GM21528 (cell line): Measurements from ENCODE around the gene GFI1B.
"Not testable (repeated sequence)": the region's sequence is repeated elsewhere in the genome, so short reads cannot be mapped to it uniquely, and the experiment has no call there.

Source experiments
- ATAC-seq: cut with Tn5 transposase; IDR thresholded peaks from one replicate; pipeline ENCODE4 v1.9.1; 2021; ENCODE audit warnings: mild to moderate bottlenecking, moderate library complexity; ENCODE audit not compliant: unreplicated experiment, low FRiP score

The GFI1B gene

DNA sequence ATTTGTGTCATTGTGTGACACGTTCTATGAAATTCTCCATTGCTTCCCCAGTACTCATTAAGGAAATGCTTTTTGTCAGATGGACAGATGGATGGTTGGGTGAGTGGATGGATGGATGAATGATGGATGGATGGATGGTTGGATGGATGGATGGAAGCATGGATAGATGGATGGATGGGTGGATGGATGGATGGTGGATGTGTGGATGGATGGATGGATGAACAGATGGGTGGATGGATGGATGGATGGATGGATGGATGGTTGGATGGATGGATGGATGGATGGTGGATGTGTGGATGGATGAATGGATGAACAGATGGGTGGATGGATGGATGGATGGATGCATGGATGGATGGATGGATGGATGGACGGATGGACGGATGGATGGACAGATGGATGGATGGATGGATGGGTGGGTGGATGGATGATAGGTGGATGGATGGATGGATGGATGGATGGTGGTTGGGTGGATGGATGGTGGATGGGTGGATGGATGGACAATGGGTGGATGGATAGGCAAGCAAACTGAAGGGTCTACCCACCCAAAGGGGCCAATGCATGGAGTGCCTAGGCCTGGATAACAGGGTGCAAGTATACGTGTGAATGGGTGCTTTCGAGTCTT, 28.3 kb downstream of the GFI1B start:
- no peak for ATAC-seq

DNA sequence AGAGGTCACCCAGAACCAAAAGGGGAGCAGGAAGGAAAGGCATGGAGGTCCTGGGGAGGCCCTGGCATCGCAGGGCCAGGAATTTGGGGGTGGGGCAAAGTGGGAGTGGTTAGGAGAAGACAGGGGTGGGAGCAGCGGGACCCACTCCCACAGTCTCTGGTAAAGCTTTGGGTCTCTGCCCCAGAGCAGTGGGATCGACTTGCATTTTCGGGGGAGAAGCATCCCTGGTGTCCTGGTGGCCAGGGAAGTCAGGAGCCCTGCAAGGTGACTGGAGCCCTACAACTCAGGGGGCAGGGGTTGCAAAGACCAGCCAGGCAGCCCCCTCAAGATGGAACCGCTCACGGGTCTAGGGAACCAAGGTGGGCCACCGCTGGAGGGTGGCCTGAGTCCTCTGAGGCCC, 29.9 kb downstream of the GFI1B start:
- ATAC-seq = no peak

DNA sequence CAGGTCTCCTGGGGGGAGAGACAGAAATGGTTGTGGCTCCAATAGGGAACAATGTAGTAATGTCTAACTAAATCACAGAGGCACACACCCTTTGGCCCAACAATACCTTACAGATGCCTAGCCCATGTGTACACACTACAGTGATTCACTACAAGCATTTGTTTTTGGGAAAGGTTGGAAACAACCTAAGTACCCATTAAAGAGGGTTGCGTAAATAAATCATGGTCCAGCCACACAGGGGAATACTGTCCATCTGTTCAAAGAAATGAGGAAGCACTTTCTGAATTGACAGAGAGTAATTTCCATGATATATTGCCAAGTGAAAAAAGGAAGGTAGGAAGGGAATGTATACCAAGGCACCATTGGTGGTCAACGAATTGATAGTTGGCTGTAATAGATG, 30.3 kb downstream of the GFI1B start:
- ATAC-seq = no peak

DNA sequence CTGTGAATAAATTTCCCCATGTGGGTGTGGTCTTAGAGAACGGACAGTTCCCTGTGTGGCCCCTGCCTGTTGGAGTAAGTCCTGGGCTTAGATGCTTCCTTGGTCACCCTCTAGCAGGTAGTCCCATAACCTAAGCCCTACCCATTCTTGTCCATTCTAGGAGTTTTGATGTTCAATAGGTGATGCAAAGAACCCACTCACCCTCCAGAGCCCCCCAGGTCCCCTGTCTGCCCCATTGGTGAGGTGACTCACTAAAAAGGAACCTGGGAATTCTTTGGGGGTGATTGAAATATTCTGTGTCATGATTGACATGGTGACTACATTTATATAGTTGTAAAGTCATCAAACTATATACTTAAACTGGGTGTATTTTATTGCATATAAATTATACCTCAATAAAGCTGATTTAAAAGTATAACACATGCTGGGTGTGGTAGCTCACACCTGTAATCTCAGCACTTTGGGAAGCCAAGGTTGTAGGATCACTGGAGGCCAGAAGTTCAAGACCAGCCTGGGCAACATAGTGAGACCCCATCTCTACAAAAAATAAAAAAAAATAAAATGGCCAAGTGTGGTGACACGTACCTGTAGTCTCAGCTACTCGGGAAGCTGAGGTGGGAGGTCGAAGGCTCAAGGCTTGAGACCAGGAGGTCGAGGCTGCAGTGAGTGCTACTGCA, 31.6 kb downstream of the GFI1B start:
- ATAC-seq = no peak

DNA sequence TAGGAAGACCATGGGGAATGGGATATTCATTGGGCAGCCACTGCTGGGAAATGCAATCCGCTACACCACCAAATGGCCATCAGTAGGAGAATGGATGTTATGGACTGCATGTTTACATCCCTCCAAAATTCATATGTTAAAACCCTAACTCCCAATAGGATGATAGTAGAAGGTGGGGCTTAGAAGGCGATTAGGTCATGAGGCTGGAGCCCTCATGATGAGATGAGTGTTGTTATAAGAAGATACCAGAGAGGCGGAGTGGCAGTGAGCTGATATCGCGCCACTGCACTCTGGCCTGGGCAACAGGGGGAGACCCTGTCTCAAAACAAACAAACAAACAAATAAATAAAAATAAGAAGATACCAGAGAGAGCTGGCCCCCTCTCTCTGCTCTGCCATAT, 36.2 kb downstream of the GFI1B start:
- no peak for ATAC-seq

DNA sequence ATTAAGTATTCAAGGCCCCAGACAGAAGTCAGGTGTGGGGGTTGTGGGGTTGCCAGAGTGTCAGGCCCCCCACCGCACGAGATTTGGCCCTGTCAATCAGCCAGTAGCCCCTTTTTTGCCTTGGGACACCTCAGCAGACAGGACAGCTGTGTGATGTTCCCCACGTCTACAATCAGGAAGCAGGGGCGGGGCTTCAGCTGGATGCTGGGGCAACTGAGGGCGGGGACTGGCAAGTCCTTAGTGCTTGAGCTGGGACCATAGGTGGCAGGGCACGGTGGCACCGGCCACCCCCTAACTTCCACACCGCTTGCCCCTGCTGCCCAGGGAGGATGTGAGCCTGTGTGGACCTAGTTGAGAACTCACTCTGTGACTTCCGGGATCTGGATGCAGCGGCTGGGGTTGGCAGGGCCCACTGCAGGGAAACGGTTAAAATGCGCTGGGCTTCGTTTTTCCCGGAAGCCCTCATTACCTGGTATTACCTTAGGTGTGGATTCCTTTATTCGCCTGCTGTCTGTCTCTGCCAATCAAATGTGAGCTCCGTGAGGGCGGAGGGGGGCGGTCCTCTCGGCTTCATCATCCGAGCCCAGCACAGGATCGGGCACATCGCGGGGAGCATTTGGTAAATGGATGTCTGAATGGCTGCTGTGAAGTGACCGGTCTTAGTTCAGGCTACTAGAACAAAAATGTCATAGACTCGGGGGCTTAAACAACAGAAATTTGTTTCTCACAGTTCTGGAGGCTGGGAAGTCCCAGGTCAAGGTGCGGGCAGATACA, 44.8 kb downstream of the GFI1B start:
- no peak for ATAC-seq

DNA sequence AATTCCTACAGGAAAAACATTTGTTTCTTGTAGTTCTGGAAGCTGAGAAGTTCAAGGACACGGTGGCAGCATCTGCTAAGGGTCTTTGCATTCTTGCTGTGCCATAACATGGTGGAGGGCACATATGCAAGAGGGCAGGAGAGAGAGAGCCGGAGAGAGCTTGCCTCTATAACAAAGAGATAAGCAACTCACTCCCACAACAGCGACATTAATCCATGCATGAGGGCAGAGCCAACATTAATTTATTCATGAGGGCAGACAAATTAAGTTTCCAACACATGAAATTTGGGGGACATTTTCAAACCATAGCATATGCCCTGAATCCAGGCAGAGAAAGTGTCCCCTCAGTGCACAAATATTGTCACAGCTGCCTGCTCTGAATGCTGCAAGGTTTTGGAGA, 47.9 kb downstream of the GFI1B start:
- ATAC-seq = no peak

DNA sequence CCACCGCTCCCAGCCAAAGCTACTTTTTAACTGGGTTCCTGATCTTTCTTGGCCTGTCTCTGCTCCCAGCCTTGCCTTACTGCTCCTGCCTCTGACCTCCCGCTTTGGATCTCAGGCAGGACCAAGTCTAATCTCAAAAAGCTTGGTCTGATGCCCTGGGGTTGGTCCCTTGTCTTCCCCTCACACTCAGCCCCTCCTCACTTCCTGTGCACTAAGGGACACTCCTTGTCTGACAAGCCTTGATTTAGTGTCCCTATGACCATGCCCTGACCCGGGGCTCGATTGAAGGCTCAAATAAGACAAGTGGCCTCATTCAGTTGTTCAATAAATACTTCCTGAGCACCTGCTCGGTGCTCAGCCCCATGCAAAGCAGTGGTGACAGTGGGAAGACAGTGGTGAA, 48.6 kb downstream of the GFI1B start:
- ATAC-seq = no peak

DNA sequence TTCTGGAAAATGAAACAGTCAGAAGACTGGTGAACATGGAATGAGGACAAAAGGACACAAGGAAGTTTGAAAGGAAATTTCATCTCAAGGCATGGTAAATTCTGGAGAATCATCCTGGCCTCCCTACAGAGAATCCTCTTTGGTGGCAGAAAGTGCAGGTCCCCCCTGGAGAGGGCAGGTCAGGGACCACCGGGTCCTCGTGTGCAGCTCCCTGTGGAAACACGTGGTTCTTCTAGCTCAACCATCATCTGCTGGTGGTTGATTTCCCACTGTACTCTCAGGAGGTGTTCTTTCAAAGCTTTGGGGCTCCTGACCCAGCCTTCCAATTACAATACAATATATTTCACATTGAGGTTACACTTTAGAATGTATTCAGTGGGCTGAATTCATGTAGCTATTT, 49.7 kb downstream of the GFI1B start:
- ATAC-seq = no peak

DNA sequence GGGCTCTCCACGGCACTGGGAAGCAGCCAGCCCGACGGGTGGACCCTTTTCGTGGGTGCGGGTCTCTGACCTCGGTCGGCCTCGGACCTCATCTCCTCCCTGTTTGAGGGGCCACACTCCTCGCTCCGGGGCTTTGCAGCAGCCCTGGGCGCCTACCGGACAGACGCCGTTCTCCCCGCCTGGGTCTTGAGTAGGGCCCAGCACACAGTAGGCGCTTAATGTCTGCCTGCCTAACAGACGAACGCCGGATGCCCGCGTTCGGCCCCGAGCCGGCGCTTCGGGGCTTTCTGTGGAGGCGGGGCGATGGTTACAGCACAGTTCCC, 51.5 kb downstream of the GFI1B start:
- ATAC-seq = peak; percentile 29

DNA sequence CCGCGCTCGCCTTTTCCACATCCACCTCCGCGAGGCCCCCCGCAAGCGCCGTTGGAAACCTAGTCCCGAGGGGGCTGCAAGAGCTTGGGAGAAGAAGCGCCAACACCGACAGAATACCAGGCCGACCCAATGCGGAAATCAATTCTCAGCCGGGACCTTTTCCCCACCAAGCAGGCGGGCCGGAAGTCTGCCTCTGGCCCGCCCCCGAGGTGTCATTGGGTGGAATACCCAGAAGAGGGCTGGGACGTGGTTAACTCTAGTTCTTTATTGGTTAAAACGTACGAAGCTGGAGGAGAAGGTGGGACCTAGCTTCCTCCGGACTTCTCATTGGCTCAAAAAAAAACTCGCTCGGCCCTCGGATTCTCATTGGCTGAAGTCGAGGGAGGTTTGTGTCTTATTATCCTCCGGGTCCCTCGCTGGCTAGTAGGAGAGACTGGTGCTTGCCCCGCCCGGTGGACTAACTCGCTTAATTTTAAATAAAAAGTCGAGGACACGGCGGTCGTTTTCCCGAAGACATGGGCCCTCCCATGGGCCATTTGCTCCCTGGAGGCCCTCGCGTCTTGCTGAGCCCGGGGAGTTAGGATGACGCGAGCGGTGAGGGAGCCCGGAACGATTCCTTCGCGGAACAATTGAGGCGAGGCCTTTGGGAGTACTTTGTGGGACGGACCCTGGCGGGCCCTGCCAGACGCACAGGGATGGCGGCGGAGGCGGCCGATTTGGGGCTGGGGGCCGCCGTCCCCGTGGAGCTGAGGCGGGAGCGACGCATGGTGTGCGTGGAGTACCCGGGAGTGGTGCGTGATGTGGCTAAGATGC, 52.0 kb downstream of the GFI1B start, which contains the start of gene GTF3C5:
Gene GTF3C5 (plus strand): TSS at position 681 of the 813 bp plus-strand sequence. CDS start 15 bp downstream, at position 696.
- peak; percentile 93 for ATAC-seq

DNA sequence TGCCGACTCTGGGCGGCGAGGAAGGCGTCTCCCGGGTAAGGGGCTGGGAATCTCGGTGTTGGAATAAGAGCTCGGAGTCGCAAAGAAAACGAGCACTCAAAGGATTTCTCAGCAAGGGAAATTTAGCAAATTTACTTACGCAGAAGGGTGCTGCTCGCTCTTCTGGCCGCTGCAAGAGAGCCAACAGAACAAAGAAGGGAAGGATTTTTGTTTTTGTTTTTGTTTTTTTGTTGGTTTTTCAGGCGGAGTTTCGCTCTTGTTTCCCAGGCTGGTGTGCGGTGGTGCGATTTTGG, 52.6 kb downstream of the GFI1B start:
- ATAC-seq = no peak

DNA sequence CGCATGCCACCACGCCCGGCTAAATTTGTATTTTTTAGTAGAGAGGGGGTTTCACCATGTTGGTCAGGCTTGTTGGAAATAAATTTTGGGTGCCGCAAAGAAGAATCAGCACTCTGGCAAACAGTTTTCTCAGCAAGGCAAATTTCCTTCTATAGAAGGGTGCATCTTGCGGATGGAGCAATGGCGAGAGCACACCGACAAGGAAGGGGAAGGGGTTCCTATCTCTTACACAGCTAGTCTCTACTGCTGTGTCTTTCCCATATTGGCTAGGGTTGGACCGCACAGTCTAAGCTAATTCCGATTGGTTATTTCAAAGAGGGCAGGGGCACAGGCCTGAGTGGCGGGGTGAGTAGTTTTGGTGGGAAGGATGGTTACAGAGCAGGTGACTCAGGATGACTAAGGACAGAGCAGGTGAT, 53.0 kb downstream of the GFI1B start:
- no peak for ATAC-seq

DNA sequence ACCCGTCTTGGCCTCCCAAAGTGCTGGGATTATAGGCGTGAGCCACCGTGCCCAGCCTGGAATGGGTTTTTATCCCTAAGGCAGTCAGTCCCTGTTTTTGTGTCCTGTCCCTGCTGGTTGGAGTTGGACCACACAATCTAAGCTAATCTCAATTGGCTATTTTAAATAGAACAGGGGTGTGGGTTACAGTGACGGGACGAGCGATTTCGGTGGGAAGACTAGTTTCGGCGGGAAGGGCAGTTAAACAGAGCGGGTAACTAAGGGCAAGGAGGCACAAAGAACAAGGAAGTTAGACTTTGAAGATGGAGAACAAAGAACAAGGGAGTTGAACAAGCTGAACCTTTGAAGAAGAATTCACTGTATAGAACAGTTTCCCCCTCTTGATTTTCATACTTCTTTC, 53.7 kb downstream of the GFI1B start:
- ATAC-seq = no peak

DNA sequence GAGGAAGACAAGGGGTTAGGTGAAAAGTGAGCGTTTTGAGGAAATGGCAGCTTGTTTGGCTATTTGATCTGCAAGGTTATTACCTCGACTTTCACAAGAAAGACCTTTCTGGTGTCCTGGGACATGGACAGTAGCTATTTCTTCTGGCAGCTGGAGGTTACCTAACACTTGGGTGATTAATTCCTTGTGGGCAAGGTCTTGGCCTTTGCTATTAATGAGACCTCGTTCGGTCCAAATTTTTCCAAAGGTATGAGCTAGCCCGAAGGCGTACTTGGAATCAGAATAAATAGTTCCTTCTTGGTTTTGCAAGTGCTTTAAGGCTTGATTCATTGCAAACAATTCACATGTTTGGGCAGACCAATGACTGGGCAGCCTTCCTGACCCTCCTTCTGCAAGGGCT, 57.2 kb downstream of the GFI1B start:
- ATAC-seq = no peak

DNA sequence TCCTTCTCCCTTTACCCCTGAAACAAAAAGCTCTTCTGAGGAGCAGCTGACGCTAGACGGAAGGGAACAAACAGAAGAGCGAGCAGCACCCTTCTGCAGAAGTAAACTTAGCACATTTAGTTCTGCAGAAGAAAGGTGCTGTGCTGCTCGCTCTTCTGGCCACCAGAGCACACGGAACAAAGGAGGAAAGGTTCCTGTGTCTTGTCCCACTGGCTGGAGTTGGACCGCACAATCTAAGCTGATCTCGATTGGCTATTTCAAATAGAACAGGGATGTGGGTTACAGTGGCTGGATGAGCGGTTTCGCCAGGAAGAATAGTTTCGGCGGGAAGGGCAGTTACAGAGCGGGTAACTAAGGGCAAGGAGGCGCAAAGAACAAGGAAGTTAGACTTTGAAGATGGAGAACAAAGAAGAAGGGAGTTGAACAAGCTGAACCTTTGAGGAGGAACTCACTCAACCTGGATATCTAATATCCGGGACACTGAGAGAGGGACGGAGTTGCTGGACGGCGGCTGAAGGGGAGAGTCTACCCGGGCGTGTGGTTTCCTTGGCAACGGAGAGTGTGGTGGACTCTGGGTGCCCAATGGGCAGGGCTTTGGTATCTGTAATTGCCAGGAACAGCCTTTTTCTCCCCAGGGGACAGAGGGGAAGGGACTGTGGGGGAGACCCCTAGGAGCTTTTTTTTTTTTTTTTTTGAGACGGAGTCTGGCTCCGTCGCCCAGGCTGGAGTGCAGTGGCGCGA, 59.5 kb downstream of the GFI1B start:
- ATAC-seq = no peak

DNA sequence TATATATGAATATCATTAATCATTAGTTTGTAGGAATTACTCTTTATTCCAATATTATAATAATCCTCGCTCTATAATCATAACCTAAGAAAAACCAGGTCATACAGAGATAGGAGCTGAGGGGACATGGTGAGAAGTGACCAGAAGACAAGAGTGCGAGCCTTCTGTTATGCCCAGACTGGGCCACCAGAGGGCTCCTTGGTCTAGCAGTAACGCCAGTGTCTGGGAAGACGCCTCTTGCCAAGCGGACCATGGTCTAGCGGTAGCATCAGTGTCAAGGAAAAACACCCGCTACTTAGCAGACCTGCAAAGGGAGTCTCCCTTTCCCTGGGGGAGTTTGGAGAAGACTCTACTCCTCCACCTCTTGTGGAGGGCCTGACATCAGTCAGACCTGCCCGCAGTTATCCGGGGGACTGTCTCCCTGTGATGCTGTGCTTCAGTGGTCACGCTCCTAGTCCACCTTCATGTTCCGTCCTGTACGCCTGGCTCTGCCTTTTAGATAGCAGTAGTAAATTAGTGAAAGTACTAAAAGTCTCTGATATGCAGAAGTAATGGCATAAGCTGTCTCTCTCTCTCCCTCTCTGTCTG, 62.5 kb downstream of the GFI1B start:
- ATAC-seq = not testable (repeated sequence)
